Measurements from ENCODE around the gene CALM3.

DNA sequence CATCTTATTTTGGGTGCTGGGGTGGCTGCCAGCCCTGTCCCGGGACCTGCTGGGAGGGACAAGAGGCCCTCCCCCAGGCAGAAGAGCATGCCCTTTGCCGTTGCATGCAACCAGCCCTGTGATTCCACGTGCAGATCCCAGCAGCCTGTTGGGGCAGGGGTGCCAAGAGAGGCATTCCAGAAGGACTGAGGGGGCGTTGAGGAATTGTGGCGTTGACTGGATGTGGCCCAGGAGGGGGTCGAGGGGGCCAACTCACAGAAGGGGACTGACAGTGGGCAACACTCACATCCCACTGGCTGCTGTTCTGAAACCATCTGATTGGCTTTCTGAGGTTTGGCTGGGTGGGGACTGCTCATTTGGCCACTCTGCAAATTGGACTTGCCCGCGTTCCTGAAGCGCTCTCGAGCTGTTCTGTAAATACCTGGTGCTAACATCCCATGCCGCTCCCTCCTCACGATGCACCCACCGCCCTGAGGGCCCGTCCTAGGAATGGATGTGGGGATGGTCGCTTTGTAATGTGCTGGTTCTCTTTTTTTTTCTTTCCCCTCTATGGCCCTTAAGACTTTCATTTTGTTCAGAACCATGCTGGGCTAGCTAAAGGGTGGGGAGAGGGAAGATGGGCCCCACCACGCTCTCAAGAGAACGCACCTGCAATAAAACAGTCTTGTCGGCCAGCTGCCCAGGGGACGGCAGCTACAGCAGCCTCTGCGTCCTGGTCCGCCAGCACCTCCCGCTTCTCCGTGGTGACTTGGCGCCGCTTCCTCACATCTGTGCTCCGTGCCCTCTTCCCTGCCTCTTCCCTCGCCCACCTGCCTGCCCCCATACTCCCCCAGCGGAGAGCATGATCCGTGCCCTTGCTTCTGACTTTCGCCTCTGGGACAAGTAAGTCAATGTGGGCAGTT is 8.6 kb downstream of the CALM3 start:
- TF ChIP-seq, protein P1, sequence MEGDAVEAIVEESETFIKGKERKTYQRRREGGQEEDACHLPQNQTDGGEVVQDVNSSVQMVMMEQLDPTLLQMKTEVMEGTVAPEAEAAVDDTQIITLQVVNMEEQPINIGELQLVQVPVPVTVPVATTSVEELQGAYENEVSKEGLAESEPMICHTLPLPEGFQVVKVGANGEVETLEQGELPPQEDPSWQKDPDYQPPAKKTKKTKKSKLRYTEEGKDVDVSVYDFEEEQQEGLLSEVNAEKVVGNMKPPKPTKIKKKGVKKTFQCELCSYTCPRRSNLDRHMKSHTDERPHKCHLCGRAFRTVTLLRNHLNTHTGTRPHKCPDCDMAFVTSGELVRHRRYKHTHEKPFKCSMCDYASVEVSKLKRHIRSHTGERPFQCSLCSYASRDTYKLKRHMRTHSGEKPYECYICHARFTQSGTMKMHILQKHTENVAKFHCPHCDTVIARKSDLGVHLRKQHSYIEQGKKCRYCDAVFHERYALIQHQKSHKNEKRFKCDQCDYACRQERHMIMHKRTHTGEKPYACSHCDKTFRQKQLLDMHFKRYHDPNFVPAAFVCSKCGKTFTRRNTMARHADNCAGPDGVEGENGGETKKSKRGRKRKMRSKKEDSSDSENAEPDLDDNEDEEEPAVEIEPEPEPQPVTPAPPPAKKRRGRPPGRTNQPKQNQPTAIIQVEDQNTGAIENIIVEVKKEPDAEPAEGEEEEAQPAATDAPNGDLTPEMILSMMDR (optimal IDR thresholded peaks at IDR 0.05 in 1 of 3, IDR thresholded peaks at IDR 0.05 in 1 of 3, conservative IDR thresholded peaks at IDR 0.05 in 1 of 3; ENCODE audit: extremely low read depth in 1 of 3, insufficient read depth in 2 of 3, low read length in 3 of 3): no peak
- no peak for TF ChIP-seq EZH2 (IDR thresholded peaks at IDR 0.05; ENCODE audit: low read length)
